Activated CD4-positive, CD25-positive, alpha-beta regulatory T cell treated with anti-CD3 and anti-CD28 coated beads, Interleukin-2, amount 50 U/mL, for 72 hours (primary cell): ENCODE measurements around the gene CTAGE15.
"Not testable (repeated sequence)": the region's sequence is repeated elsewhere in the genome, so short reads cannot be mapped to it uniquely, and the experiment has no call there.

Experiments
- DNase-seq: peaks from one replicate; pipeline ENCODE4 v3.0.0; 2021

CTAGE15 gene

GRCh38 chr7:143571501-143571900, at the start of gene CTAGE15:
TSS of gene CTAGE15 (plus strand) at chr7:143571801. CDS start at chr7:143571818, 17 bp downstream.
- DNase-seq = not testable (repeated sequence)

- not testable (repeated sequence) for DNase-seq
Measured at GRCh38 chr7:143522309-143522916, 49.2 kb upstream of the CTAGE15 start.

- DNase-seq = not testable (repeated sequence)
Measured at GRCh38 chr7:143531169-143531926, 40.3 kb upstream of the CTAGE15 start.

- not testable (repeated sequence) for DNase-seq
Measured at GRCh38 chr7:143531932-143532331, 39.7 kb upstream of the CTAGE15 start.

- not testable (repeated sequence) for DNase-seq
Measured at GRCh38 chr7:143533213-143533839, 38.3 kb upstream of the CTAGE15 start.

GRCh38 chr7:143536443-143536842, 35.2 kb upstream of the CTAGE15 start:
- DNase-seq = not testable (repeated sequence)

GRCh38 chr7:143543288-143544038, 28.1 kb upstream of the CTAGE15 start:
- DNase-seq = not testable (repeated sequence)

- DNase-seq = not testable (repeated sequence)
Measured at GRCh38 chr7:143555968-143556367, 15.6 kb upstream of the CTAGE15 start.

GRCh38 chr7:143563306-143563705, 8.3 kb upstream of the CTAGE15 start:
- not testable (repeated sequence) for DNase-seq

GRCh38 chr7:143566001-143566400, 5.6 kb upstream of the CTAGE15 start:
- DNase-seq = not testable (repeated sequence)

GRCh38 chr7:143588183-143588582, 16.6 kb downstream of the CTAGE15 start:
- not testable (repeated sequence) for DNase-seq

GRCh38 chr7:143589897-143590296, 18.3 kb downstream of the CTAGE15 start:
- DNase-seq = not testable (repeated sequence)

- not testable (repeated sequence) for DNase-seq
Measured at GRCh38 chr7:143598086-143598485, 26.5 kb downstream of the CTAGE15 start.

- DNase-seq = not testable (repeated sequence)
Measured at GRCh38 chr7:143603549-143603948, 31.9 kb downstream of the CTAGE15 start.

- DNase-seq = not testable (repeated sequence)
Measured at GRCh38 chr7:143606088-143606487, 34.5 kb downstream of the CTAGE15 start.

GRCh38 chr7:143615545-143615944, 43.9 kb downstream of the CTAGE15 start:
- DNase-seq = not testable (repeated sequence)

- not testable (repeated sequence) for DNase-seq
Measured at GRCh38 chr7:143617204-143617603, 45.6 kb downstream of the CTAGE15 start.

- not testable (repeated sequence) for DNase-seq
Measured at GRCh38 chr7:143620058-143620457, 48.5 kb downstream of the CTAGE15 start.

- not testable (repeated sequence) for DNase-seq
Measured at GRCh38 chr7:143620646-143621045, 49.0 kb downstream of the CTAGE15 start, which contains the start of gene TCAF2. TSS of gene TCAF2 (plus strand) at chr7:143620974.

GRCh38 chr7:143621175-143621574, 49.6 kb downstream of the CTAGE15 start:
- not testable (repeated sequence) for DNase-seq

- not testable (repeated sequence) for DNase-seq
Measured at GRCh38 chr7:143622130-143622529, 50.5 kb downstream of the CTAGE15 start.
